Tibial nerve (tissue), 3 donors: ENCODE measurements around the gene RABEP2.

Experiments used
- POLR2A ChIP-seq, 2 donors: fragments of 450-650 bp; IDR thresholded peaks; one replicate each; pipeline ENCODE4 v1.6.1; 2017; ENCODE audit warnings: antibody characterized with exemption in 2 of 2, mild to moderate bottlenecking in 2 of 2, moderate library complexity in 2 of 2
- TF ChIP-seq, protein P1 (sequence below), 5 experiments: fragments of 200-600 bp in 3 of 5; fragments of 450-650 bp in 2 of 5; sonication (generic) in 3 of 5; IDR thresholded peaks; one replicate each; pipeline ENCODE4 v1.5.1; 2016 to 2019; ENCODE audit warnings: antibody characterized with exemption in 5 of 5, mild to moderate bottlenecking in 3 of 5, moderate library complexity in 2 of 5

DNA sequence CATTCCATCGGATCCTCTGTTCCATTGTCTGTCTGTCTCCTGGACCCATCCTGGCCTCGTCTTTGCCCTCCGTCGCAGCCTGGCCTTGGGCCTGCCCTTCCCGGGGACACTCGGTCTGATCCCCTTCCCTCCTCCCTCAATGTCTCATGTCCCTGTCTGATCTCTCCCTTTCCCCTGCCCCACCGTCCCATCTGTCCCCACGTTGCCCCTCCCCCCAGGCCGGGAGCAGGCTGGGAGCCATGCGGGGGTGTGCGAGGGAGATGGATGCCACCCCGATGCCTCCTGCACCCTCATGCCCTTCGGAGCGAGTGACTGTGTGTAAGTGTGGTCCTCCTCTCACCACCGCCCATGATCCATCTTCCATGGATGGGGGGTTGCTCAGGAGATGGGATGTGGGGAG is 52.1 kb downstream of the RABEP2 start:
- TF ChIP-seq, protein P1, sequence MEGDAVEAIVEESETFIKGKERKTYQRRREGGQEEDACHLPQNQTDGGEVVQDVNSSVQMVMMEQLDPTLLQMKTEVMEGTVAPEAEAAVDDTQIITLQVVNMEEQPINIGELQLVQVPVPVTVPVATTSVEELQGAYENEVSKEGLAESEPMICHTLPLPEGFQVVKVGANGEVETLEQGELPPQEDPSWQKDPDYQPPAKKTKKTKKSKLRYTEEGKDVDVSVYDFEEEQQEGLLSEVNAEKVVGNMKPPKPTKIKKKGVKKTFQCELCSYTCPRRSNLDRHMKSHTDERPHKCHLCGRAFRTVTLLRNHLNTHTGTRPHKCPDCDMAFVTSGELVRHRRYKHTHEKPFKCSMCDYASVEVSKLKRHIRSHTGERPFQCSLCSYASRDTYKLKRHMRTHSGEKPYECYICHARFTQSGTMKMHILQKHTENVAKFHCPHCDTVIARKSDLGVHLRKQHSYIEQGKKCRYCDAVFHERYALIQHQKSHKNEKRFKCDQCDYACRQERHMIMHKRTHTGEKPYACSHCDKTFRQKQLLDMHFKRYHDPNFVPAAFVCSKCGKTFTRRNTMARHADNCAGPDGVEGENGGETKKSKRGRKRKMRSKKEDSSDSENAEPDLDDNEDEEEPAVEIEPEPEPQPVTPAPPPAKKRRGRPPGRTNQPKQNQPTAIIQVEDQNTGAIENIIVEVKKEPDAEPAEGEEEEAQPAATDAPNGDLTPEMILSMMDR (IDR thresholded peaks at IDR 0.05) = no peak
- no peak for TF ChIP-seq POLR2A (IDR thresholded peaks at IDR 0.05)
